Fibroblast of mammary gland (primary cell): ENCODE data around the gene MLH3.

Source experiments
- DNase-seq: peaks from one replicate; pipeline ENCODE4 v3.0.0-alpha.2; 2010; ENCODE audit warnings: low read depth
- H3K4me3 ChIP-seq: 2 replicates; pipeline ENCODE4 v1.5.1; 2011; ENCODE audit warnings: low read depth, mild to moderate bottlenecking, low read length, moderate library complexity; ENCODE audit not compliant: control insufficient read depth
- CTCF ChIP-seq: conservative IDR thresholded peaks from 2 replicates; pipeline ENCODE4 v1.5.1; 2011; ENCODE audit warnings: low read depth, low read length, inconsistent platforms; ENCODE audit not compliant: control insufficient read depth, insufficient read depth

MLH3 gene

GRCh38 chr14:74968811-74969210 is 82.5 kb downstream of the MLH3 start:
- no peak for DNase-seq
- TF ChIP-seq CTCF: no peak
- H3K4me3 ChIP-seq: no peak overlapping the region

- H3K4me3 ChIP-seq: no peak overlapping the region
- DNase-seq: peak; percentile 82
- TF ChIP-seq CTCF: no peak
Observed at GRCh38 chr14:74965486-74966153, 85.6 kb downstream of the MLH3 start.

GRCh38 chr14:74964787-74965485 is 86.3 kb downstream of the MLH3 start:
- no peak for TF ChIP-seq CTCF
- H3K4me3 ChIP-seq: no peak overlapping the region
- peak; percentile 73 for DNase-seq
